Calu3 (cell line): ENCODE measurements around the gene PLS1. TPM values are rescaled to one million over a fixed set of nuclear protein-coding genes. Genes with fewer than 3 reads are reported as not detected.
"Not testable (repeated sequence)": the region's sequence is repeated elsewhere in the genome, so short reads cannot be mapped to it uniquely, and the experiment has no call there.

ENCODE experiments used
- BruUV-seq: library from RNA; stranded (reverse); fragments of 400-500 nt; replicated peaks from 2 replicates; lab custom pipeline; 2021; lab: Mats Ljungman, UMichigan
- CTCF ChIA-PET: fragments of 300-600 bp; sonication (Branson Sonifier 250); formaldehyde crosslinking; loops from one replicate; lab custom pipeline; 2022; ENCODE audit warnings: antibody characterized with exemption; lab: Charles Lee
- DNase-seq: peaks from one replicate; pipeline ENCODE4 v3.0.0; 2022
- H3K27ac Mint-ChIP-seq: one replicate; pipeline ENCODE4 v1.8.0; 2022; ENCODE audit warnings: mixed read lengths; ENCODE audit not compliant: unreplicated experiment
- H3K27me3 Mint-ChIP-seq: one replicate; pipeline ENCODE4 v1.8.0; 2022; ENCODE audit warnings: mixed read lengths; ENCODE audit not compliant: unreplicated experiment
- H3K36me3 Mint-ChIP-seq: one replicate; pipeline ENCODE4 v1.8.0; 2022; ENCODE audit warnings: mild to moderate bottlenecking, moderate library complexity, mixed read lengths; ENCODE audit not compliant: insufficient read depth, unreplicated experiment
- H3K4me1 Mint-ChIP-seq: one replicate; pipeline ENCODE4 v1.8.0; 2022; ENCODE audit warnings: mild to moderate bottlenecking, low read depth, mixed read lengths; ENCODE audit not compliant: unreplicated experiment
- H3K4me3 Mint-ChIP-seq: one replicate; pipeline ENCODE4 v1.8.0; 2022; ENCODE audit warnings: mild to moderate bottlenecking, low read depth, moderate library complexity, mixed read lengths; ENCODE audit not compliant: unreplicated experiment
- H3K9me3 Mint-ChIP-seq: one replicate; pipeline ENCODE4 v1.8.0; 2022; ENCODE audit warnings: low read depth, mixed read lengths; ENCODE audit not compliant: unreplicated experiment
- intact Hi-C: fragments of 100-400 bp; cut with micrococcal nuclease; formaldehyde crosslinking; loops from one replicate; pipeline ENCODE4 v1.10.0; 2022; ENCODE audit not compliant: unreplicated experiment
- total RNA-seq: library from RNA; stranded (reverse); gene quantifications from 2 replicates; pipeline ENCODE4 v1.2.3, GENCODE V29; 2022
- TF ChIP-seq, protein P1 (sequence below): fragments of 200-600 bp; IDR thresholded peaks from one replicate; pipeline ENCODE4 v1.8.0; 2022; ENCODE audit warnings: antibody characterized with exemption; ENCODE audit not compliant: unreplicated experiment

PLS1 gene
- total RNA-seq, 1 experiment from 2014 or later, result 155 TPM

DNA sequence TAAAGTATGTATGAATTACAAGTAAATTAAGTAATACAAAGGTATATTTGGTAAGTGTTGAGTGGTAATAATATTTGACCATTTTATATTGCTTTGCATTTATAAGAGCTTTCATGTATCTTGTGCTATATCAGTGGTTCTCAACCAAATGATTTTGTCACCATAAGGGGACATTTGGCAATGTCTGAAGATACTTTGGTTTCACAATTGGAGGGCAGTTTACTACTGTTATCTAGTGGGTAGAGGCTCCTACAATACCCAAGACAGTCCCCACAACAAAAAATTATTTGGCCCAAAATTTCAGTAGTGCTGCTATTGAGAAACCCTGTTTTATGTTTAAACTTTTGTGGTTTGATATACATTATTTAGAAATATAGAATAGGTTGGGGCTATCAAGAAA is 142.2 kb downstream of the PLS1 start:
- CTCF ChIA-PET, result interaction anchor here (0.6 kb wide), 1 partner anchor 299 kb away, joined by 3 read pairs; no protein-coding TSS in a partner anchor
- Mint-ChIP-seq H3K36me3 (no peaks in the 10 kb centered on the region), H3K27me3 (no peaks in the 10 kb centered on the region), H3K27ac (no peak overlapping the region), H3K9me3 (no peaks in the 10 kb centered on the region), H3K4me1 (no peaks in the 10 kb centered on the region), H3K4me3 (no peak overlapping the region)
- intact Hi-C loops, result no loop called here
- DNase-seq, result no peak
- TF ChIP-seq, protein P1, sequence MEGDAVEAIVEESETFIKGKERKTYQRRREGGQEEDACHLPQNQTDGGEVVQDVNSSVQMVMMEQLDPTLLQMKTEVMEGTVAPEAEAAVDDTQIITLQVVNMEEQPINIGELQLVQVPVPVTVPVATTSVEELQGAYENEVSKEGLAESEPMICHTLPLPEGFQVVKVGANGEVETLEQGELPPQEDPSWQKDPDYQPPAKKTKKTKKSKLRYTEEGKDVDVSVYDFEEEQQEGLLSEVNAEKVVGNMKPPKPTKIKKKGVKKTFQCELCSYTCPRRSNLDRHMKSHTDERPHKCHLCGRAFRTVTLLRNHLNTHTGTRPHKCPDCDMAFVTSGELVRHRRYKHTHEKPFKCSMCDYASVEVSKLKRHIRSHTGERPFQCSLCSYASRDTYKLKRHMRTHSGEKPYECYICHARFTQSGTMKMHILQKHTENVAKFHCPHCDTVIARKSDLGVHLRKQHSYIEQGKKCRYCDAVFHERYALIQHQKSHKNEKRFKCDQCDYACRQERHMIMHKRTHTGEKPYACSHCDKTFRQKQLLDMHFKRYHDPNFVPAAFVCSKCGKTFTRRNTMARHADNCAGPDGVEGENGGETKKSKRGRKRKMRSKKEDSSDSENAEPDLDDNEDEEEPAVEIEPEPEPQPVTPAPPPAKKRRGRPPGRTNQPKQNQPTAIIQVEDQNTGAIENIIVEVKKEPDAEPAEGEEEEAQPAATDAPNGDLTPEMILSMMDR, result no peak
- no TSS peak for BruUV-seq

DNA sequence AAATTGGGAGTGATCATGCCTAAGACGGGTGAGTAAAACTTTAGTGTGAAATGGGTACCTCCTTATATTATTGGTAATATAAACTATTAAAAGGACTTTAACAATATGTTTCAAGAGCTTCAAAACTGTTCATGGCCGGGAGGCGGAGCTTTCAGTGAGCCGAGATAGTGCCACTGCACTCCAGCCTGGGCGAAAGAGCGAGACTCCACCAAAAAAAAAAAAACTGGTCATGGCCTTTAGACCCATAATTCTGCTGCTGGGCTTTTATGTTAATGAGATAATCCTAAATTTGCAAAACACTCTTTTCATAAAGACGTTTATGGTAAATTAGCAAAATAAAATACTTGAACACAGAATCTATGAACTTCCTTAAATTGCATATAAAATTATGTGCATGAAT is 150.5 kb downstream of the PLS1 start:
- DNase-seq, result no peak
- BruUV-seq, result no TSS peak
- intact Hi-C loops, result no loop called here
- H3K36me3 Mint-ChIP-seq, result no peaks in the 10 kb centered on the region
- H3K9me3 Mint-ChIP-seq, result no peaks in the 10 kb centered on the region
- H3K27me3 Mint-ChIP-seq, result no peaks in the 10 kb centered on the region
- H3K4me3 Mint-ChIP-seq, result no peak overlapping the region
- H3K27ac Mint-ChIP-seq, result no peak overlapping the region
- CTCF ChIA-PET, result no interaction called here
- no peaks in the 10 kb centered on the region for H3K4me1 Mint-ChIP-seq
- TF ChIP-seq, protein P1, result no peak

DNA sequence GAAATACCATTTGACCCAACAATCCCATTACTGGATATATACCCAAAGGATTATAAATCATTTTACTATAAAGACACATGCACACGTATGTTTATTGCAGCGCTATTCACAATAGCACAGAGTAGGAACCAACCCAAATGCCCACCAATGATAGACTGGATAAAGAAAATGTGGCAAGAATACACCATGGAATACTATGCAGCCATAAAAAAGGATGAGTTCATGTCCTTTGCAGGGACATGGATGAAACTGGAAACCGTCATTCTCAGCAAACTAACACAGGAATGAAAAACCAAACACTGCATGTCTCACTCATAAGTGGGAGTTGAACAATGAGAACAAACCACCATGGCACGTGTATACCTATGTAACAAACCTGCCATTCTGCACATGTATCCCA is 154.3 kb downstream of the PLS1 start:
- BruUV-seq, H3K9me3 Mint-ChIP-seq, H3K27me3 Mint-ChIP-seq, H3K4me3 Mint-ChIP-seq, H3K4me1 Mint-ChIP-seq, H3K27ac Mint-ChIP-seq, intact Hi-C loops, DNase-seq, H3K36me3 Mint-ChIP-seq: not testable (repeated sequence)
- CTCF ChIA-PET, result interaction anchor here (0.6 kb wide), 1 partner anchor 30 kb away, joined by 3 read pairs; no protein-coding TSS in a partner anchor

DNA sequence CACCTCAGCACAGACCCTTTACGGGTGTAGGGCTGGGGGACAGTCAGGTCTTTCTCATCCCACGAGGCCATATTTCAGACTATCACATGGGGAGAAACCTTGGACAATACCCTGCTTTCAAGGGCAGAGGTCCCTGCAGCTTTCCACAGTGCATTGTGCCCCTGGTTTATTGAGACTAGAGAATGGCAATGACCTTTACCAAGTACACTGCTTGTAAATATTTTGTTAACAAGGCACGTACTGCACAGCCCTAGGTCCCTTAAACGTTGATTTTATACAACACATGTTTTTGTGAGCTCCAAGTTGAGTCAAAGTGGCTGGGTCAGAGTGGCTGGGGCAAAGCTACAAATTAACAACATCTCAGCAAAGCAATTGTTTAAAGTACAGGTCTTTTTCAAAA is 156.4 kb downstream of the PLS1 start:
- H3K27ac Mint-ChIP-seq, DNase-seq, BruUV-seq, CTCF ChIA-PET, H3K9me3 Mint-ChIP-seq, H3K27me3 Mint-ChIP-seq, H3K4me3 Mint-ChIP-seq, H3K36me3 Mint-ChIP-seq, intact Hi-C loops, H3K4me1 Mint-ChIP-seq: not testable (repeated sequence)

DNA sequence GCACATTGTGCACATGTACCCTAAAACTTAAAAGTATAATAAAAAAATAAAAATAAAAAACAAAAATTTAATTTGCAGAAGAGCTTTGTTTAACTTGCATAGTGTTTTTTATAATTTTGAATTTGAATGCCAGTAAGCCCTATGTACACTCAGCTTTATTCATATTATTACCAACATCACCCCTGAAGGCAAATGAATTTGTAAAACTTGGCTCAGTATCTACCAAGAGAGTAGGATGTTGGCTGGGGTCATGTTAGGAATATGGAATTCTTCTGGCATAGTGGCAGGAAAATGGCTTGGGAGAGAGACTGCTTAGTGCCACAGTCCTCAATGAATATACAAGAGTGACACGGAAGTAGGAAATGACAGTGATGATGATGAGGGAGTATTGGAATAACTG is 158.3 kb downstream of the PLS1 start:
- Mint-ChIP-seq H3K4me1 (no peaks in the 10 kb centered on the region), H3K27me3 (no peaks in the 10 kb centered on the region), H3K27ac (no peak overlapping the region), H3K9me3 (no peaks in the 10 kb centered on the region), H3K4me3 (no peak overlapping the region), H3K36me3 (no peaks in the 10 kb centered on the region)
- intact Hi-C loops, result no loop called here
- CTCF ChIA-PET, result interaction anchor here (0.7 kb wide), 1 partner anchor 117 kb away, joined by 3 read pairs; no protein-coding TSS in a partner anchor
- TF ChIP-seq, protein P1, result no peak
- no peak for DNase-seq
- no TSS peak for BruUV-seq

Other genes starting within 250 kb of the PLS1 start
- gene XRN1, start 148.4 kb upstream of the PLS1 start, total RNA-seq, result 59.7 and 64.1 TPM in 2 replicates
- gene ATR, start 17.7 kb upstream of the PLS1 start, total RNA-seq, result 58.1 and 70.5 TPM in 2 replicates
- 5.6 and 10.9 TPM in 2 replicates for gene TRPC1, start 127.6 kb downstream of the PLS1 start, total RNA-seq